Stimulated activated CD4-positive, alpha-beta T cell treated with anti-CD3 and anti-CD28 coated beads, Interleukin-1b, Interleukin-23, amount 100 ng/mL, for 48 hours (primary cell): ENCODE results near the gene ITIH6.
"Not testable (repeated sequence)": the region's sequence is repeated elsewhere in the genome, so short reads cannot be mapped to it uniquely, and the experiment has no call there.

Experiments used
- DNase-seq: peaks from one replicate; pipeline ENCODE4 v3.0.0-alpha.2; 2020

ITIH6 gene

DNA sequence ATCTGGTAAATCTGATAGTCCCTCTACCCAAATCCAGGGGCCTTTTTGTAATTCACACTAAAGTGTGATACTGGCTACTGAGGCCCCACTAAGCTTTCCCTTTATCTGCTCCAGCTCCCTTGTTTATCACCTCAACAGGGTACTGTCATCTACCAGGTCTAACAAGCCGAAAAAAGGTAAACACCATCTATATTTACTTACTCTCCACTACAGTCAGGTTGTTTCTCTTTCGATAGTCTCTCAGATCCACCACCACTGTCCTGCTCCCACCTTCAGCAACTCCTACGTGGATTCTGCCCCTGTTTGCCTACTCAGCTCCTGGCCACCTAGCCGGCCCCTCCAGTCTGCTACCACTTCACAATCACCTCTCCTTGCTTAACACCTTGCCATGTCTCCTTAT lies 3.3 kb downstream of the ITIH6 start:
- no peak for DNase-seq

DNA sequence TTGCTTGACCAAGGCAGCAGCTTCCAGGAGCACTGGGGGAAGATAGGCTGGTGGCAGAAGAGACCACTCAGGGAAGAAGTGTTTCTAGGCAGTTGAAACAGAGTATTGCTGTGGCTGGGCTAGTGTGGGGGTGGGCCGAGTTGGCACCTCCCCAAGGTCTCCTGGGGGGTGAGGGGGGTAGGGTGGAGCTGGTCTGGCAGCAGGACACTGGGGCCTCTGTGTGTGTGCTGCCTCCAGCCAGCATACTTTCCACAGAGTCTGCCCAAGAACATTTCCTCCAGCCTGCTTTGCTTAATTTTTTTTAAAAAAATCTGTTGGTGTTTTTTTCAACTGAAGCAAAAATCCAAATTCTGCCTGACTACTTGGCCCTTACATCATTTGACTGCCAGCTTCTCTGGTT lies 4.0 kb downstream of the ITIH6 start:
- DNase-seq = no peak

DNA sequence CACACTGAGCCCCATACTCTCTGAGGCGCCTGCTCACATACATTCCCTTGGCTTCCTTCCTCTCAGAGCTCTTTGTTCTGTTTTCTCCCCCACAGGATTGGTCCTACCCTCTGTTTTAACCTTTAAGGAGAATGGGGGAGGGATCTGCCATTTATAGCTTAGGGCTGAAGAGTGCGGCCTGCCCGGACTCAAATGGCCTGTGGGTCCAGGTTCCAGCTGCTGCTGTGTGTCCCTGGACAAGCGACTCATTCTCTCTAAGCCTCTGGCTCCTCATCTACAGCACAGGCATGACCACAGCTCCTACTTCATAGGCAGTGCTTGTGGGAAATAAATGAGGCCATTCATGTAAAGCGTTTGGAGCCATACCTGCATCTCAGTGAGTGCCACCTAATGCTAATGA lies 8.7 kb downstream of the ITIH6 start:
- DNase-seq = not testable (repeated sequence)

DNA sequence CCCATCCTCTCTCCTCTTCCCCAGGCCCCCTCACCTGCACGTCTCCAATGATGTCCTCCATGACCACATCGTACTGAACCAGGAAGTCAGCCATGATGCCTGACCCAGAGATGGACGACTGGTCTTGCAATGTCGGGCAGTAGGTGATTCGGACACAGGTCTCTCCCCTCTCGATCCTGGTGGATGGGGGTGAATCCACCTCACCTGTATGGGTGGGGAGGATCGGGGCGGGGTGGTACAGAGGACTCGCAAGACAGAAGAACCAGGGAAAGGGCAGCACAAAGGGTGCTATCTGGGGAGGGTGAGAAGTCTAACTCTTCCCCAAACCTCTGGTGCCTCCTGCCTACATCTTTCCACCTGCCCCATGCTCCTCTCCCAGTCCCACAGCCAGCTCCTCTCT lies 9.6 kb downstream of the ITIH6 start:
- no peak for DNase-seq

DNA sequence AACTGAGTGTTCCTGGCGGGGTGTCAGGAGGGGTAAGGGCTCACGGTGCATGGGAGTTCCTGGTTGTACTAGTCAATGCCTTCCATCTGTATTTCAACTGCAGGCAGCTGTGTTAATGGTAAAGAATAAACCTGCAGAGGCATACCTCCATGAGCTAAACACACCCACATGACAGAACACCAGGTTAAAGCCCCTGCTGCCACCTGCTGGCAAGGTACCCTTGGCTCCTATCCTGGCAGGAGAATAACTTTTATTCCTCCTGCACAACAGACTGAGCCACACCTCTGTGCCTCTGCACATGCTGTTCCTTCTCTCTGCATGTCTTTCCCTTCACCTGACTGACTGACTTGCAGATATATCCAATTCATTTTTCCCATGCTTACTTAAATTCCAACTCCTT lies 11.1 kb downstream of the ITIH6 start:
- DNase-seq = peak; percentile 29

DNA sequence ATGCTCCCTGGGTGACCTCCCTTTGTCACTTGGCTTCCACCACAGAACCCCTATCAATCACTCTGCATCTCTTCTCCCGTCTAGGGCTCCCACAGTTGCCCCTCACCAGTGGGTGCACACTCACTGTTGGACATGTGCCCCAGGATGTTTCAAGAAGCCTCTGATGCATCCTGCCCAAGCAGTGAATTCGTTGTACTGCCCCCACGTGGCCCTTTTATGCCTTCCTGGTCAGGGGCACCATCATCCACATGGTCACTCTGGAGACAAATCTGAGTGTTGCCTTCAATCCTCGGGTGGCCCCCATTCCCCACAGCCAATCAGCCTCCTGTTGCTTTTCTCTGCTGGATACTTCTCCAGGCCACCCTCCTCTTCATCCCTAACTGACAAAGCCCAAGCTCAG lies 12.2 kb downstream of the ITIH6 start:
- DNase-seq = no peak

DNA sequence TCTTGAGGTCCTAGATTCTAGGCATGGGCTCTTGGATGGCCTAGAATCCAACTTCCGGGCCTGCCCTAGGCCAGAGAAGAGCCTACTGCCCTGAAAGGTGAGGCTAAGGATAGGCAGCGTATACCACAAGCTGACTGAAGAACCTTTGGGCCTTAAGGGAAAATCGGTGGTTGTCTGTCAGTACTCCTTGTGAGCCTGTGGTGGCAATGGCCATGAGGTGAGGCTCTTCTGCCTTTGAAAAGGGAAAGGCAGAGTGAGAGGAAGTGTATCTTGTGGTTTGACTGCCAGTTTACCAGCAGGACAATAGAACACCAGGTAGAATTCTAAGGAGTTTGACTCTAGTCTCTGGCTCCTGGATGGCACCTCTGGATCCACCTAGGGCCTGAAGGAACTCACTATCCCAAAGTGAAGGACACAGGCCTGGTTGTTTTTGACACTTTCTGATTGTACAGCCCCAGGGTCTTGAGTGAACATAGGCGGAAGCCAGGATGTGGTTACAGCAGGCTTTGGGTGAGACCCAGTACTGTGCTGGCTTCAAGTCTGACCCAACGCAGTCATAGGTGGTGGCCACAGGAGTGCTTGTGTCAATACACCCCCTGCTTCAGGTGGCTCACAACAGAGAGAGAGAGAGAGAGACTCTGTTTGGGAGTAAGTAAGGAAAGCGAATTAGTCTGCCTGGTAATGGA lies 20.9 kb downstream of the ITIH6 start:
- no peak for DNase-seq

DNA sequence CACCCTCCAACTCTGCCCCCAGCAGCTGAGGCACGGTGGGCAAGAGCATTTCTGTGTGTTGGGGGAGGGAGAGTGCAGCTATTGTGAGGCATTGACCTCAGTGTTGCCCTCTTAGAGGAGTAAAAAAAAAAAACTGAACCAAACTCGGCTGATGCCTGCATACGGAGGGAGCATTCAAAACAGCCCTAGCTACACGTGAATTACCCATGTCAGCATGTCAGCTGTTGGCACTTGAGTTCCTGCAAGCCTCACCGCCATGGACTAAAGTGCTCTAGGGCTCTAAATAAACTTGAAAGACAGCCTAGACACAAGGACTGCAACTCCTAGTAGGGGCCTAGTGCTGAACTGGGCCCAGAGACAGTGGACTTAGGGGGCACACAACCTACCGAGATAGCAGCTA lies 22.0 kb downstream of the ITIH6 start:
- no peak for DNase-seq

DNA sequence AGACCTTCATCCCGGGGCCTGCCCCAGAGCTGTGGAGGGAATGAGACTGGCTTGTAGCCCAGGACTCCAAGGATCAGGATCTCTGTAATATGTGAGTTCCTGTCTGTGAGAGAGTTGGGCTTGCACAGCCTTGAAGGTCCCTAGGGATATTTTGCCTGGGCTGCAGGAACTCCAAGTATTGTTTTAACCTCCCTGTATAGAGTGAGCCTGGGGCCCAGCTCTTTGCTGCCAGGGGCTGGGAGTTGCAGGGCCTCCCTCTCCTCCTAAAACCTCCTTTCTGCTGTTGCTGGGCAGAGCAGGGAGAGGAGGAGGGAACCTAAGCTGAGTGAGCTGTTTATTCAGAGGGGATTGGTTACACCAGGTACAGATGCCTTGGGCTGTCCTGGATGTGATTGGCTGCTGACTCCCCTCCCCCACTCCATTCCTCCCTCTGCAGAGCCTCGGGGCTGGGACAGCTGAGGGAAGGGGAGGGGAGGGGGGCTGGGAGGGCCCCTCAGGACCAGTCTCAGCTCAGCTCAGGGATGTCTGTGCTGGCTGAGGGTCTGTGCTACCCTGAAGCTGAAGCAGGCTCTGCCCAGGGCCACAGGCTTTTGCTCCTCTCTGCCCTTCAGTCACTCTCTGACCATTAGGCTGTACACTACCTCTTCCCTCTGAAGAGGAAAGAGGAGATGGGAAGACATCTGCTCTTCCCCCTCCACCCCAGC lies 23.5 kb downstream of the ITIH6 start:
- not testable (repeated sequence) for DNase-seq

DNA sequence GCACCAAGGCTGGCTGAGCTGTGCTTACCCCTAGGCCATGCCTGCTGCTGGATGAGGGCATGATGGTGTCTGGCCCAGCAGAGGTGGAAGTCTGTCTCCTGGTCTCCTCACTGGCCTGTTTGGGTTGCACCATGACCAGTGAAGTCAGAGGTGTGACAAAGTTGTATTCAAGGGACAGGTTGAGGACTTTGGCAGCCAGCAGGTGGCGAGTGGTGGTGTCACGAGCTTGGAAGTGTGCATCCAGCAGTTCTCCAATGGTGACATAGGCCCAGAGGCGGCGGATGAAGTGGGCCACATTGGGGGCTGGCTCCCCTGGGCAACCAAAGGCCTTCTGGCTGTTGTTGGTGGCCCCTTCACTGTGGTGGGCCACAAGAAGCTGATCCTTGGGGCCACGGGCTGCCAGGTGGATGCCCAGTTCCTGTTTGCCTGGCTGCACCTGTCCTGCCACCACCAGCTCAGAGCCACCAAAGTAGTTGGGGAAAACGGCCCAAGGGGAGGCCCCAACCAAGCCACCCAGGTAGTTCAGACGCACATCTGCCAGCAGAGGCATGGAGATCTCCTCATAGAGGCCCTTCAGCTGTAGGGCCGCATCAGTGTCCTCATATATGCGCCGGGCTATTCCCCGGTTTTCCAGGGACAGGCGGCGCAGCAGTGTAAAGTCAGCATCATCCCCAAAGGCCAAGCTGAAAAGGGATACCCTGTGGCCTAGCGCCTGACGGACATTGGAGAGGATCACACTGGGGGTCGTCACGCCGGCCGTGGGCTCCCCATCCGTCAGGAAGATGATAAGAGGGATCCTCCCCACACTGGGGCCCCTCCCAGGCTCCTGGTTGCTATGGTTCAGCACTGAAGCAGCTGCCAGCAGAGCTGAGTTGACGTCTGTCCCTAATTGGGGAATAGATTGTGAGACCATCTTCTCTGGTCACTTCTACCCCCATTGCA lies 39.7 kb downstream of the ITIH6 start:
- DNase-seq = no peak

DNA sequence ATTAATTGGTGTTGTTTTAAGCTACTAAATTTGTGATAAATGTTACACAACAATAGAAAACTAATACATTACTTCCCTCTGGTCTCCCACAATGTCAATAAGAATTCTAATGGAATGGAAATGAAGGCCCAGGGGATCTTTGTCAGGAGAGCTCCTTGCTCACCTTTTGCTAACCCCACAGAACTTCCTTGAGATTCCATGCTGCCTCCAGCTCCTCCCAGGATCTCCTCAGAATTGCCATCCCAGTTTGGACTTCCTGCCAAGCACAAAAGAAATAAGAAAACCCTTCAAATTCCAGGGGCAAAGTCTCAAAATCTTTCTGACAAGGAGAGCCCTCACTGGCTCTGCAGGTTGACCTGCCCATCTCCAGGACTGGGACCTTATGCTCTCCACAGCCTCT lies 43.2 kb downstream of the ITIH6 start:
- no peak for DNase-seq

DNA sequence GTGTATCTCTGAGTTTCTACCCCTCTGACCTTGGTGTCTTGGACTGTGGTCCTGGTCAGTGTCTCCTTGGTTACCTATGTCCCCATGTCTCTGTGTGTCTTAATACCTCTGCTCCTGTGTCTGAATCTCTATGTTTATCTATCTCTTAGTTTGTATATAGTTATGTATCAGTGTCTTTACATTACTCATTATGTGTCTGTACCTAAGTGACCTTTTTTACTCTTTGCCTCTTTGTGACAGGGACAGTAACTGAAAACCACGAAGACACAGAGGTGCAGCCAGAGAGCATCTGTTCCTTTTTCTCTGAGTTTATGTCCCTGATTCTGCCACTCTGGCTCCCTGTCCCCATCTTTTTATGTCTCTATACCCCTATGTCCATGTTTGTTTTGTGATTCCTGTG lies 49.4 kb downstream of the ITIH6 start:
- no peak for DNase-seq

DNA sequence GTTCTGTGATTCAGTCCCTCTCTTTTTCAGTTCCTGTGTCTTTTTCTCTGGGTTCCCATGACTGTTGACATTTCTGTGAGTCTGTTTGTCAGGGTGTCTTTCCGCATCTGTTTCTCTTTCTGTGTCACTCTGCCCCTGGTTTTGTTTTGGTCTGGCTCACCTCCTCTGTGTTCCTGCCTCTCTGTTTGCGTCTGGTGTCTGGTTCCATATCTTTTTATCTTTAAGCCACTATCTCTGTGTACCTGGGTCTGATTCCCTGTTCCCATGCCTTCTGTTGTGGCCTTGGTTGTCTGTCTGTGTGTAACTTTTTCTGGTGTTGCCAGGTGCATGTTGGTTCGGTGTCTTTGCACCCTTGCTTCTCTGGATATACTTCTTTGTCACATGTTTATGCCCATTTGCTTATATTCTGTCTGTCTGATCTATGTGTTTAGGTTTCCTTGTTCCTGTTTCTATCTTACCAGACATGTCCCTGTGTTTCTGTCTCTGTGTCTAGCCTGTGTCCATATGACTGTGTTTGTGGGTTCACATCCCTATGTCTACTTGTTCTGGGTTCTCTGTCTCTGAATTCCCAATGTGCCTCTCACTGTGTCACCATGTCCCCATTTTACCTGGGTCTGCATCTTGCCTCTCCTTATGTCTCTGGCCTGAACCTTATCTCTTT lies 50.2 kb downstream of the ITIH6 start:
- no peak for DNase-seq

DNA sequence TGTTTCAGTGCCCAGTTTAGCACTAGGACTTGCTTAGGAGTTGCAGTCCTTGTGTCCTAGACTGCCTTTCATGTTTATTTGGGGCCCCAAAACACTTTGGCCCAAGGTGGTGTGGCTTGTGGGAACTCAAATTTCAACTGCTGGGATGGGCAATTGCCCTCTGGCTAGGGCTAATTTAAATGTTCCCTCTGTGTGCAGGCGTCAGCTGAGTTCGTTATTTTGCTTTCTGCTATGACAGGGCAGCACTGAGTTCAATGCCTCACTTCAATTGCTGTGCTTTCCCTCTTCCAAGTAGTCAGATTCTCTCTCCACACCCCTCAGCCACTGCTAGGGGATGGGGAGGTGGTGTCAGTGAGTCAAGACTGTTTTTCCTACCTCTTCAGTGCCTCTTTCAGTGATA lies 51.1 kb downstream of the ITIH6 start:
- no peak for DNase-seq

DNA sequence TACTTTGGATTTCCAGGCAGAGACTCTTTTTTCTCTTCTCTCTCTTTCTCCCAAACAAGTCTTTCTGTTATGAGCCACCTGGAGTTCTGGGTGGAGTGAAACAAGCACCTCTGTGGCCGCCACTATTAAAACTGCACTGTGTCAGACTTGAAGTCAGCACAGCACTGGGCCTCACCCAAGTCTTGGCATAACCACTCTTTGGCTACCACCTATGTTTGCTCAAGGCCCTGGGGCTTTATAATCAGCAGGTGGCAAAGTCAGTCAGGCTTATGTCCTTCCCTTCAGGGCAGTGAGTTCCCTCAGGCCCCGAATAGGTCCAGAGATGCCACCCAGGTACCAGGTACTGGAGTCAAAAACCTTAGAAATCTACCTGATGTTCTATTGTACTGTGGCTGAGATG lies 52.4 kb downstream of the ITIH6 start:
- DNase-seq = no peak

DNA sequence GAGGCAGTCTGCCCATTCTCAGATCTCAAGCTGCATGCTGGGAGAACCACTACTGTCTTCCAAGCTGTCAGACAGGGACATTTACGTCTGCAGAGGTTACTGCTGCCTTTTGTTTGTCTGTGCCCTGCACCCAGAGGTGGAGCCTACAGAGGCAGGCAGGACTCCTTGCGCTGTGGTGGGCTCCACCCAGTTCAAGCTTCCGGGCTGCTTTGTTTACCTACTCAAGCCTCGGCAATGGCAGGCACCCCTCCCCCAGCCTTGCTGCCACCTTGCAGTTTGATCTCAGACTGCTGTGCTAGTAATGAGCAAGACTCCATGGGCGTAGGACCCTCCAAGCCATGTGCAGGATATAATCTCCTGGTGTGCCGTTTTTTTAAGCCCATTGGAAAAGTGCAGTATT lies 59.5 kb downstream of the ITIH6 start:
- not testable (repeated sequence) for DNase-seq

DNA sequence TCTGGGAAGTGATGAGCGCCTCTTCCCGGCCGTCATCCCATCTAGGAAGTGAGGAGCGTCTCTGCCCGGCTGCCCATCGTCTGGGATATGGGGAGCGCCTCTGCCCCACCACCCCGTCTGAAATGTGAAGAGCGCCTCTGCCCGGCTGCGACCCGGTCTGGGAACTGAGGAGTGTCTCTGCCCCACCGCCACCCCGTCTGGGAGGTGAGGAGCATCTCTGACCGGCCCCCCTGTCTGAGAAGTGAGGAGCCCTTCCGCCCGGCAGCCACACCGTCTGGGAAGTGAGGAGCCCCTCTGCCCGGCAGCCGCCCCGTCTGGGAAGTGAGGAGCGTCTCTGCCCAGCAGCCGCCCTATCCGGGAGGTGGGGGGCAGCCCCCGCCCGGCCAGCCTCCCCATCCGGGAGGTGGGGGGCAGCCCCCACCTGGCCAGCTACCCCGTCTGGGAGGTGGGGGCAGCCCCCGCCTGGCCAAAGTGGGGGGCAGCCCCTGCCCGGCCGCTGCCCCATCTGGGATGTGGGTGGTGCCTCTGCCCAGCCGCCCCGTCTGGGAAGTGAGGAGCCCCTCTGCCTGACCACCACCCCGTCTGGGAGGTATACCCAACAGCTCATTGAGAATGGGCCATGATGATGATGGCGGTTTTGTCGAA lies 61.6 kb downstream of the ITIH6 start:
- DNase-seq = not testable (repeated sequence)

DNA sequence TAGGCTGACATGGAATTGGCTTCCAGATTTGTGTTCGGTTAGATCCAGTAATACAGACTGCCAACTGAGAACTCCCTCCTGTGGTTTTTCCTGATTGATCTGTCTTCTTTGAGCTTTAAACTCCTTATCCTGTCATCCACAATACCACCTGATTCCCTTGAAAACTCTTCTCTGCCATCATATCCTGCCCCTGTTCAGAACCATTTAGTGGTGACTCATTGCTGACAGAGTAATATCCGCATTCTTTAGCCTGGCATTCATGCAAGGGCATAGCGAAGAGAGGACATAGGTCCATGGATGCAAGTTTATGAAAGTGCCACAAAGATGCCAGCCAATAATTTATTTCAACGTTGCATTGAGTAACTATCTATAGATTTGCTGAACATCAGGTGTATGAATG lies 76.6 kb downstream of the ITIH6 start:
- no peak for DNase-seq

DNA sequence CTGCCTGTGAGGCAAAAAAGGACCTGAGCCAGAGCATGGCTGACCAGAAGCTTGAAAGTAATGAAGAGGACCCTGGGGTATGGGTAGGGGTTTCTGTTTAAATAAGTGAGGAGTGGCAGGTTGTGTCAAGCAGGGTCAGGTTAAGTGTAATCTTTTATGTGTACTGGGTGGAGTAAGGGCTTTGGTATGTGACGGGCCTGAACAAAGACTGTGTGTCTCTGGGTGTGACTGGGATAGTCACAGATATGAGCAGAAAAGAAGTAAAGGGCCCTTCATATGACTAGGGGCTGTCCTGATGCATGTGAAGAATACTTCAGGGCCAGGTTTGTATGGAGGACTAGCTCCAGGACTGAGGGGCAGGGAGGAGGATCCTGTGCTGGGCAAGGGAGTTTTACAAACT lies 82.4 kb downstream of the ITIH6 start:
- no peak for DNase-seq

DNA sequence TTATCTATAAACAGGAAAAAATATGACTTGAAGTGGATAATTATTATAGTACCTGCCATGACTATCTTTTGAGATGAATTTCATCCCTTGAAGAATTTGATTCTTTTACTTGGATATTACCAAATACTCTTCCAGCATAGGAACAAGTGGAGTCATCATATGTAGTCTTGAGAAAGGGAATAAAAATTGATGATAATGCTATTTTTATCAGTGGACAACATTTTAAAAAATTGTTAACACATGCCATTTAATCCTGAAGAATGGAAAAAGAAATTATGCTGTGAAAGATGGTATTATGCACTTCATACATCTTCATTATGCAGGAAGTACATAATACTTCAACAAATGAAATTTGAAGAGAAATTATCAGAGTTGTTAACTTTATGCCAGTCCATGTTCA lies 83.6 kb downstream of the ITIH6 start:
- DNase-seq = no peak

DNA sequence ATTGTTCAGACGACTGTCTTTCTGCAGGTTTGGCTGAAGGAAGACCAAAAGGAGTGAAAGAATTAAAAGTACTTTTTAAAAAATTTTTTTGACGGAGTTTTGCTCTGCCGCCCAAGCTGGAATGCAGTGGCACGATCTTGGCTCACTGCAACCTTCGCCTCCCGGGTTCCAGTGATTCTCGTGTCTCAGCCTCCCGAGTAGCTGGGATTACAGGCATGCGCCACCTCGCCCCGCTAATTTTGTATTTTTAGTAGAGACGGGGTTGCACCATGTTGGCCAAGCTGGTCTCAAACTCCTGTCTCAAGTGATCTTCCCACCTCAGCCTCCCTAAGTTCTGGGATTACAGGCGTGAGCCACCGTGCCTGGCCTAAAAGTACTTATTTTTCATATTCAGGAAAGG lies 86.3 kb downstream of the ITIH6 start:
- no peak for DNase-seq

DNA sequence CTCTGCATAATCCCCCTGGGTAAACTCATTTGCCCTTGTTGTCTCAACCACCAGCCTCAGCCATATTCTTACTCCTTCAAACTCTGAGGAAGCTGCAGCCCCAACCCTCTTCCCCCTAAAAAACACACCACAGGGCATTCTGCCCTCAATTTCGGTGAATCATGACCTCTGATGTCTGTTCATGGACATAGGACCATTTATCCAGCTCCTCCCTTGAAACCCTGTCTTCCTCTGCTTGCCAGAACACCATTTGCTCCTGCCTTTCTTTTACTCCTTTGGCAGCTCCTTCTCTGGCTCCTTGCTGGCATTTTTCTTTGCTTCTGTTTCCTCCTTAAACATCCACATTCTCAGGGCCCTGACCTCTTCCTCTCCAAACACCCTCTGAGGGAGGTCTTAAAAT lies 87.1 kb downstream of the ITIH6 start:
- DNase-seq = no peak

DNA sequence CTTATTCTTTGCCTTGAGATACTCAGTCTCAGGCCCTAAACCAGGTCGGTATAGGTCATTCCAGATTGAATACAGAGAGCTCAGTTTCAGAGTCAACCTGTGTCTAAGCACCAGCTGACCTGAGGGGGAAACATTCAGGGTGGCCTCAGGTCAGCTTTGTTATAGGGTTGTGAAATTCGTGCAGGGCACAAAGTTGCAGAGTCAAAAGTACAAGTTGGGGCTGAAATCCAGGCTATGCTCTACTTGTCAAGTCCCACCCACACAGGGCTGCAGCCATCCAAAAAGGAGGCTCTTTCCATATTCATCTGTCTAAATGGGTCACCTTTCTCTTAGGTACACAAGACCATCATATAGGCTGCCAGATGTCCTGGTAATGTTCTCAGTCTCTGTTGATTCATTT lies 89.7 kb downstream of the ITIH6 start:
- no peak for DNase-seq
